MCF 10A (cell line): ENCODE results near the gene C10orf95. TPM values are rescaled to one million over a fixed set of nuclear protein-coding genes. Genes with fewer than 3 reads are reported as not detected.

Source experiments
- BruUV-seq: library from RNA; stranded (reverse); fragments of 400-500 nt; replicated peaks from 2 replicates; lab custom pipeline; 2021; lab: Mats Ljungman, UMichigan
- CTCF ChIA-PET: fragments of 300-600 bp; sonication (Branson Sonifier 250); formaldehyde crosslinking; extraction: SDS; loops from one replicate; lab custom pipeline; 2021; ENCODE audit warnings: antibody characterized with exemption, inconsistent platforms; lab: Yijun Ruan, JAX
- POLR2A ChIA-PET: fragments of 300-600, 350-650 bp; sonication (Branson Sonifier 250); formaldehyde crosslinking; extraction: SDS; loops from one replicate; lab custom pipeline; 2020; ENCODE audit warnings: antibody characterized with exemption, inconsistent platforms; lab: Yijun Ruan, JAX
- DNase-seq: peaks from one replicate; pipeline ENCODE4 v3.0.0-alpha.2; 2018; ENCODE audit not compliant: unreplicated experiment
- H3K27ac Mint-ChIP-seq: one replicate; pipeline ENCODE4 v1.8.0; 2022; ENCODE audit warnings: mild to moderate bottlenecking, low read depth, mixed read lengths; ENCODE audit not compliant: unreplicated experiment
- H3K27me3 Mint-ChIP-seq: one replicate; pipeline ENCODE4 v1.8.0; 2022; ENCODE audit warnings: mixed read lengths; ENCODE audit not compliant: insufficient read depth, unreplicated experiment
- H3K36me3 Mint-ChIP-seq: one replicate; pipeline ENCODE4 v1.8.0; 2022; ENCODE audit warnings: mild to moderate bottlenecking, moderate library complexity, mixed read lengths; ENCODE audit not compliant: insufficient read depth, unreplicated experiment
- H3K4me1 Mint-ChIP-seq: one replicate; pipeline ENCODE4 v1.8.0; 2022; ENCODE audit warnings: mixed read lengths; ENCODE audit not compliant: insufficient read depth, unreplicated experiment
- H3K4me3 Mint-ChIP-seq: one replicate; pipeline ENCODE4 v1.8.0; 2022; ENCODE audit warnings: mild to moderate bottlenecking, moderate library complexity, mixed read lengths; ENCODE audit not compliant: unreplicated experiment
- H3K9me3 Mint-ChIP-seq: one replicate; pipeline ENCODE4 v1.8.0; 2022; ENCODE audit warnings: mixed read lengths; ENCODE audit not compliant: unreplicated experiment
- intact Hi-C: fragments of 100-400 bp; cut with micrococcal nuclease; formaldehyde crosslinking; loops from 2 replicates; pipeline ENCODE4 v1.14.1; 2022
- total RNA-seq: library from RNA; stranded (reverse); gene quantifications from 2 replicates; pipeline ENCODE4 v1.2.3, GENCODE V29; 2022
- TF ChIP-seq, protein P1 (sequence below): fragments of 200-600 bp; IDR thresholded peaks from one replicate; pipeline ENCODE4 v1.8.0; 2022; ENCODE audit warnings: antibody characterized with exemption, mild to moderate bottlenecking; ENCODE audit not compliant: unreplicated experiment

Gene C10orf95
- total RNA-seq, 1 experiment from 2014 or later, result 0.63 TPM

DNA sequence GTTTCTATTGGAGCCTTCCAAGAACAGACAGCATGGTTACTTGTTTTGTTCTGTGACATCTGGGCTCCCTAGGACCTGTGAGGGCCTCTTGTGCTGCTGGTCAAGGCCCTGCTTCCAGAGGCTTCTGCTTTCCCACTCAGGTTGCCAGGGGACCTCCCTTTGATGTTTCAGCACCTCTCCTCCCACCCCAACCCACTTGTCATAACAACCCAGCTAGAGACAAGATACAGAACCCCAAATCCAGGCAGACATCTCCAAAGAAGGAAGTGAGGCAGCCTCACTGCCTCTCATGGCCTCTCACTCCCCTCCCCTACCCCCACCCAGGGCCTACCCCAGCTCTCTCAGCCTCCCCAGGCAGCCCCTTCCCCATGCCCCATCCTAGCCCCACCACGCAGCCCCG, 44.5 kb downstream of the C10orf95 start:
- no peaks in the 10 kb centered on the region for H3K9me3 Mint-ChIP-seq
- peaks cover 10% of the 10 kb centered on the region for H3K36me3 Mint-ChIP-seq
- H3K4me1 Mint-ChIP-seq, result peaks cover 8% of the 10 kb centered on the region
- BruUV-seq, result no TSS peak
- intact Hi-C loops, result no loop called here
- H3K4me3 Mint-ChIP-seq, result no peak overlapping the region
- POLR2A ChIA-PET, result interaction anchor here (8.4 kb wide), 1 partner anchor 15 kb away, joined by 90 read pairs; the partner anchor contains the start of gene FBXL15
- TF ChIP-seq, protein P1, sequence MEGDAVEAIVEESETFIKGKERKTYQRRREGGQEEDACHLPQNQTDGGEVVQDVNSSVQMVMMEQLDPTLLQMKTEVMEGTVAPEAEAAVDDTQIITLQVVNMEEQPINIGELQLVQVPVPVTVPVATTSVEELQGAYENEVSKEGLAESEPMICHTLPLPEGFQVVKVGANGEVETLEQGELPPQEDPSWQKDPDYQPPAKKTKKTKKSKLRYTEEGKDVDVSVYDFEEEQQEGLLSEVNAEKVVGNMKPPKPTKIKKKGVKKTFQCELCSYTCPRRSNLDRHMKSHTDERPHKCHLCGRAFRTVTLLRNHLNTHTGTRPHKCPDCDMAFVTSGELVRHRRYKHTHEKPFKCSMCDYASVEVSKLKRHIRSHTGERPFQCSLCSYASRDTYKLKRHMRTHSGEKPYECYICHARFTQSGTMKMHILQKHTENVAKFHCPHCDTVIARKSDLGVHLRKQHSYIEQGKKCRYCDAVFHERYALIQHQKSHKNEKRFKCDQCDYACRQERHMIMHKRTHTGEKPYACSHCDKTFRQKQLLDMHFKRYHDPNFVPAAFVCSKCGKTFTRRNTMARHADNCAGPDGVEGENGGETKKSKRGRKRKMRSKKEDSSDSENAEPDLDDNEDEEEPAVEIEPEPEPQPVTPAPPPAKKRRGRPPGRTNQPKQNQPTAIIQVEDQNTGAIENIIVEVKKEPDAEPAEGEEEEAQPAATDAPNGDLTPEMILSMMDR, result no peak
- no peak overlapping the region for H3K27ac Mint-ChIP-seq
- no peak for DNase-seq
- peaks cover 39% of the 10 kb centered on the region for H3K27me3 Mint-ChIP-seq
- CTCF ChIA-PET, result interaction anchor here (0.9 to 1.5 kb wide), 5 partner anchors 13 to 54 kb away, joined by 3 to 11 read pairs (median 3); no protein-coding TSS in a partner anchor

- no peak for DNase-seq
- Mint-ChIP-seq H3K27ac (no peak overlapping the region), H3K27me3 (peaks cover 28% of the 10 kb centered on the region), H3K9me3 (no peaks in the 10 kb centered on the region), H3K36me3 (peaks cover 19% of the 10 kb centered on the region), H3K4me1 (peaks cover 16% of the 10 kb centered on the region), H3K4me3 (no peak overlapping the region)
- TF ChIP-seq, protein P1, result no peak
- intact Hi-C loops, result no loop called here
- CTCF ChIA-PET, result interaction anchor here (0.5 to 2.2 kb wide), 5 partner anchors 15 to 178 kb away, joined by 3 to 8 read pairs (median 5); partner anchors contain the start of gene FBXL15
- POLR2A ChIA-PET, result interaction anchor here (0.7 to 8.4 kb wide), 4 partner anchors 16 to 1007 kb away, joined by 3 to 90 read pairs (median 3); partner anchors contain the start of gene FBXL15
- BruUV-seq, result no TSS peak
Measured at GRCh38 chr10:102405632-102406031, 45.7 kb downstream of the C10orf95 start.

- no peak overlapping the region for H3K27ac Mint-ChIP-seq
- H3K9me3 Mint-ChIP-seq, result no peaks in the 10 kb centered on the region
- no peak for DNase-seq
- peaks cover 24% of the 10 kb centered on the region for H3K36me3 Mint-ChIP-seq
- H3K4me3 Mint-ChIP-seq, result no peak overlapping the region
- H3K27me3 Mint-ChIP-seq, result peaks cover 24% of the 10 kb centered on the region
- intact Hi-C loops, result no loop called here
- TF ChIP-seq, protein P1, result no peak
- ChIA-PET POLR2A (interaction anchor here (0.7 to 8.4 kb wide), 3 partner anchors 16 to 1007 kb away, joined by 3 to 90 read pairs (median 3); partner anchors contain the start of gene FBXL15), CTCF (interaction anchor here (0.5 to 2.9 kb wide), 9 partner anchors 10 to 696 kb away, joined by 3 to 10 read pairs (median 5); partner anchors contain the start of gene FBXL15)
- BruUV-seq, result no TSS peak
- peaks cover 16% of the 10 kb centered on the region for H3K4me1 Mint-ChIP-seq
Measured at GRCh38 chr10:102405108-102405571, 46.2 kb downstream of the C10orf95 start.

DNA sequence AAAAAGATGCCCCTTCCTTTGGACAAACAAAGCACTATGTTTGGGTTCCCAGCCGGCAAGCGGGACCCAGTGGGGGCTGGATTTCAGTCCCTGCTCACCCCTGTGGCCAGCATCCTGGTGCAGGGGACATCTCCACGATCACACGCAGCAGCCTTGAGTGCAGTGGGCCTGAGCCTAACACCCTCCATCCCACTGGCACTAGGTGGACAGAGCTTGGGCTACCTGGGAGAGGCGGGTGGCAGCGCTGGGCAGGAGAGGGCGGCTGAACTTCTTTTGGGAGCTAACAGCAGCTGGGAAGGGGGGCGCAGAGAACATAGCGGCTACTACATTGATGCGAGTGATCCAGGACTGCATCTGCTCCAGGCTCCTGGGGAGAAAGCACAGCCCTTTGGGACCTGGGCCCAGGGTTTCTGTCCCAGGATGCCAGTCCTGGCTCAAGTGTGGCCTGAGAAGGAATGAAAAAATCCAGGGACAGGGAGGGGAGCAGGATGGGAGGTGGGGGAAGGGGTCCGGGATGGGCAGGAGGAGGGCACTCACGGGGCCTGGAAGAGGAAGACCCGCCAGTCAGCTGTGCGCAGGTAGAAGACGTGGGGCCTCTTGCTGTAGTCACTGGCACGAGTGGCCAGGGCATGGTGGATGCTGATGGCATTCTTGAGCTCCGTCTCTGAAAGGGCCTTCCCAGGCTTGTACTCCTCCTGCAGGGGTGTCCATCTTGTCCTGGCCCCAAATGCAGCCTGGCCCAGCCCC, 46.8 kb downstream of the C10orf95 start:
- Mint-ChIP-seq H3K4me3 (no peak overlapping the region), H3K36me3 (peaks cover 30% of the 10 kb centered on the region), H3K27ac (no peak overlapping the region), H3K27me3 (peaks cover 18% of the 10 kb centered on the region), H3K9me3 (no peaks in the 10 kb centered on the region), H3K4me1 (peaks cover 16% of the 10 kb centered on the region)
- DNase-seq, result no peak
- ChIA-PET POLR2A (interaction anchor here (1.0 to 8.4 kb wide), 2 partner anchors 9 to 17 kb away, joined by 5 to 90 read pairs; partner anchors contain the start of genes FBXL15 and NFKB2), CTCF (interaction anchor here (0.6 to 2.9 kb wide), 12 partner anchors 8 to 696 kb away, joined by 3 to 10 read pairs (median 4); partner anchors contain the start of gene FBXL15)
- TF ChIP-seq, protein P1, result no peak
- intact Hi-C loops, result no loop called here
- BruUV-seq, result no TSS peak
